Measurements from ENCODE around the gene TOMT.

TOMT gene

GRCh38 chr11:72105888-72106287, at the start of gene TOMT:
TOMT (plus strand) TSS chr11:72105924; CDS start chr11:72105952, 28 bp downstream.
- no peak for DNase-seq (ENCODE audit: low spot score)

GRCh38 chr11:72058416-72059034, 47.2 kb upstream of the TOMT start:
- DNase-seq (ENCODE audit: low spot score) = no peak

- no peak for DNase-seq (ENCODE audit: low spot score)
Measured at GRCh38 chr11:72061739-72062396, 43.9 kb upstream of the TOMT start.

- no peak for DNase-seq (ENCODE audit: low spot score)
Measured at GRCh38 chr11:72066855-72067254, 38.9 kb upstream of the TOMT start.

- DNase-seq (ENCODE audit: low spot score) = no peak
Measured at GRCh38 chr11:72067266-72067665, 38.5 kb upstream of the TOMT start.

- DNase-seq (ENCODE audit: low spot score) = no peak
Measured at GRCh38 chr11:72067676-72068075, 38.0 kb upstream of the TOMT start.

- DNase-seq (ENCODE audit: low spot score) = no peak
Measured at GRCh38 chr11:72069200-72069599, 36.5 kb upstream of the TOMT start.

- peak; percentile 95 for DNase-seq (ENCODE audit: low spot score)
Measured at GRCh38 chr11:72069787-72070251, 35.9 kb upstream of the TOMT start.

- no peak for DNase-seq (ENCODE audit: low spot score)
Measured at GRCh38 chr11:72070491-72070890, 35.2 kb upstream of the TOMT start.

GRCh38 chr11:72072348-72072747, 33.4 kb upstream of the TOMT start:
- DNase-seq (ENCODE audit: low spot score) = peak; percentile 80

GRCh38 chr11:72075109-72075508, 30.6 kb upstream of the TOMT start:
- peak; percentile 29 for DNase-seq (ENCODE audit: low spot score)

GRCh38 chr11:72075756-72076155, 30.0 kb upstream of the TOMT start:
- DNase-seq (ENCODE audit: low spot score) = no peak

- peak; percentile 55 for DNase-seq (ENCODE audit: low spot score)
Measured at GRCh38 chr11:72078477-72078876, 27.2 kb upstream of the TOMT start.

GRCh38 chr11:72079819-72080325, 25.9 kb upstream of the TOMT start:
- peak; percentile 31 for DNase-seq (ENCODE audit: low spot score)

- DNase-seq (ENCODE audit: low spot score) = peak; percentile 100
Measured at GRCh38 chr11:72080326-72081183, 25.2 kb upstream of the TOMT start, which contains the start of the genes LRRC51 and NUMA1. LRRC51 (plus strand) TSS chr11:72080850; CDS start chr11:72089084, 8,234 bp downstream. NUMA1 (minus strand) TSS chr11:72080542; CDS start chr11:72035943, 44,599 bp downstream.

- DNase-seq (ENCODE audit: low spot score) = no peak
Measured at GRCh38 chr11:72081184-72081644, 24.5 kb upstream of the TOMT start.

- no peak for DNase-seq (ENCODE audit: low spot score)
Measured at GRCh38 chr11:72081821-72082453, 23.8 kb upstream of the TOMT start.

- DNase-seq (ENCODE audit: low spot score) = no peak
Measured at GRCh38 chr11:72083414-72083813, 22.3 kb upstream of the TOMT start.

GRCh38 chr11:72084076-72084475, 21.6 kb upstream of the TOMT start:
- no peak for DNase-seq (ENCODE audit: low spot score)

- no peak for DNase-seq (ENCODE audit: low spot score)
Measured at GRCh38 chr11:72084965-72085364, 20.8 kb upstream of the TOMT start.

- DNase-seq (ENCODE audit: low spot score) = no peak
Measured at GRCh38 chr11:72085621-72086351, 19.9 kb upstream of the TOMT start.
